HEK293 (cell line): ENCODE measurements around the gene ILKAP.

ENCODE experiments used
- TCF7L2 ChIP-seq: IDR thresholded peaks from 2 replicates; pipeline ENCODE4 v1.6.1; 2011; ENCODE audit warnings: low read depth, mild to moderate bottlenecking, inconsistent platforms, low read length, moderate library complexity, borderline replicate concordance
- ZNF146 ChIP-seq: fragments of 450-650 bp; formaldehyde crosslinking; IDR thresholded peaks from 2 replicates; pipeline ENCODE4 v1.5.1; 2016; ENCODE audit warnings: missing biosample characterization, missing genetic modification characterization
- TF ChIP-seq, protein P1 (sequence below): fragments of 450-650 bp; formaldehyde crosslinking; IDR thresholded peaks from 2 replicates; pipeline ENCODE4 v1.5.1; 2016; ENCODE audit warnings: missing biosample characterization, missing genetic modification characterization
- TF ChIP-seq, protein P2 (sequence below): fragments of 450-650 bp; formaldehyde crosslinking; IDR thresholded peaks from 2 replicates; pipeline ENCODE4 v1.5.1; 2017; ENCODE audit warnings: missing biosample characterization, missing genetic modification characterization

DNA sequence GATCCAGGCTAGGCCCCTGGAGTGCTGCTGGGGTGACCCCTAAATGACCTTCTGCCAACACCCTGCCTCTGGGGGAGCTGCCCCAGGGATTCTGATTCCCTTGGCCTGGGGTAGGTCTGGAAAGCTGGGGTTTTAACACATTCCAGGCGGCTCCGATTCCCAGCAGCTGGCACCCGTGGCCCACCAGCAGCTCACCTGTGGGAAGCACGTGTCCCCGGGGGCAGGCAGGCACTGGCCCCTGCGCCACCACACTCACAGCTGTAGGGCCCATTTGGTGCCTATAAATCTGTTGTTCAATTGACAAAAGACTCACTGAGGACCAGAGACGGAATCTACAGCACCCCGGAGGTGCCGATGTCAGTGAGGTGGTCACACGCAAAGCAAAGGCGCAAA is 69.1 kb downstream of the ILKAP start:
- TF ChIP-seq TCF7L2: no peak
- TF ChIP-seq ZNF146 (tag by site-specific recombination): no peak
- TF ChIP-seq, protein P1, sequence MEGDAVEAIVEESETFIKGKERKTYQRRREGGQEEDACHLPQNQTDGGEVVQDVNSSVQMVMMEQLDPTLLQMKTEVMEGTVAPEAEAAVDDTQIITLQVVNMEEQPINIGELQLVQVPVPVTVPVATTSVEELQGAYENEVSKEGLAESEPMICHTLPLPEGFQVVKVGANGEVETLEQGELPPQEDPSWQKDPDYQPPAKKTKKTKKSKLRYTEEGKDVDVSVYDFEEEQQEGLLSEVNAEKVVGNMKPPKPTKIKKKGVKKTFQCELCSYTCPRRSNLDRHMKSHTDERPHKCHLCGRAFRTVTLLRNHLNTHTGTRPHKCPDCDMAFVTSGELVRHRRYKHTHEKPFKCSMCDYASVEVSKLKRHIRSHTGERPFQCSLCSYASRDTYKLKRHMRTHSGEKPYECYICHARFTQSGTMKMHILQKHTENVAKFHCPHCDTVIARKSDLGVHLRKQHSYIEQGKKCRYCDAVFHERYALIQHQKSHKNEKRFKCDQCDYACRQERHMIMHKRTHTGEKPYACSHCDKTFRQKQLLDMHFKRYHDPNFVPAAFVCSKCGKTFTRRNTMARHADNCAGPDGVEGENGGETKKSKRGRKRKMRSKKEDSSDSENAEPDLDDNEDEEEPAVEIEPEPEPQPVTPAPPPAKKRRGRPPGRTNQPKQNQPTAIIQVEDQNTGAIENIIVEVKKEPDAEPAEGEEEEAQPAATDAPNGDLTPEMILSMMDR: no peak
- TF ChIP-seq, protein P2, sequence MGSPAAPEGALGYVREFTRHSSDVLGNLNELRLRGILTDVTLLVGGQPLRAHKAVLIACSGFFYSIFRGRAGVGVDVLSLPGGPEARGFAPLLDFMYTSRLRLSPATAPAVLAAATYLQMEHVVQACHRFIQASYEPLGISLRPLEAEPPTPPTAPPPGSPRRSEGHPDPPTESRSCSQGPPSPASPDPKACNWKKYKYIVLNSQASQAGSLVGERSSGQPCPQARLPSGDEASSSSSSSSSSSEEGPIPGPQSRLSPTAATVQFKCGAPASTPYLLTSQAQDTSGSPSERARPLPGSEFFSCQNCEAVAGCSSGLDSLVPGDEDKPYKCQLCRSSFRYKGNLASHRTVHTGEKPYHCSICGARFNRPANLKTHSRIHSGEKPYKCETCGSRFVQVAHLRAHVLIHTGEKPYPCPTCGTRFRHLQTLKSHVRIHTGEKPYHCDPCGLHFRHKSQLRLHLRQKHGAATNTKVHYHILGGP: no peak
